Hematopoietic multipotent progenitor cell treated with erythropoietin and hydrocortisone succinate and interleukin-3 and kit ligand, for 8 days (in vitro differentiated cells): Measurements from ENCODE around the gene RASSF8.

Experiments used
- DNase-seq: peaks from one replicate; pipeline ENCODE4 v3.0.0-alpha.2; 2015

The RASSF8 gene

DNA sequence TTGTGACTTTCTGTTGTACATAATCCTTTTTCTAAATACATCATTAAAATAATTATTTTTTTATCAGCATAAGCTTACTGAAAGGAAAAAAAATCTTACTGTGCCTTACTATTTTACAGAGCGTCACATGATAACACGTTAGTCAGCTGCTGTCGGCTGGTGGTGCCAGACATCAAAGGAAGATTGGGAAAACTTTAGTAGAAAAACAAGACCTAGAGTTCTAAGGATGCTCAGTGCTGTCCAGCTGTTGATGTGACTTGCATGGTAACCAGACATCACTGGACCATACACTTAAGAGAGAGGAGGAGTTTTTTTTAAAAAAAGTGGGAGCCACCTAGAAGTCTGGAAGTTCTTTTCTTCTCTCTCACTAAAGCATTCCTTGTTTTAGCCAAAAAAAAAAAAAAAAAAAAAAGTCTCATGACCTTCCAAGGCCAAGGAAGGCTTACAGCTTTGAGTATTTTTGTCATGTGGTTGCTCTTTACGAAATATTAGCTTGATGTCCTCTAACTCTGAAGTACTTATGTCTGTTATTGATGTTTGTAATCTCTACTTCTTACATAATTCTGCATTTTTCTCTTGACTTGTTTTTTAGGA is 4.5 kb downstream of the RASSF8 start:
- no peak for DNase-seq

GRCh38 chr12:25965682-25966081 is 7.2 kb downstream of the RASSF8 start:
- DNase-seq, result no peak

DNA sequence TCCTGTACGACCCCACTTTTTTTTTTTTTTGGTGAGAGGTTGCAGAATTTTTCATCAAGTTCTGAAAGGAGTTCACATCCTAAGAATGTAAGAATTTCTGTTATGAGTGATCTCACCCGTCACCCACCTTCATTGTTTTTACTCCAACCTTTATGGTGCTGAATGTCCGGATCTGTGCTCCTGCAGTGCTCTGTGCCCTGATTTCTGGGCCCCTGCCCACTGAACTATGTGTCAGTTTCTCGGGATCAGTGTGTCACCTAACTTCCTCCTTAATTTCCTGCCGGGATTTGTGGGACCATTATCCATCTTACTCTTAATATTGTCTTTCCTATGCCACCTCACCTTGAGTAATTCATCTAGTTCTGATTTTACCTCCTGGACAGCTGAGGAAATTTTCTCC is 11.6 kb downstream of the RASSF8 start:
- DNase-seq, result no peak

- no peak for DNase-seq
Measured at GRCh38 chr12:25970916-25971653, 12.6 kb downstream of the RASSF8 start.

DNA sequence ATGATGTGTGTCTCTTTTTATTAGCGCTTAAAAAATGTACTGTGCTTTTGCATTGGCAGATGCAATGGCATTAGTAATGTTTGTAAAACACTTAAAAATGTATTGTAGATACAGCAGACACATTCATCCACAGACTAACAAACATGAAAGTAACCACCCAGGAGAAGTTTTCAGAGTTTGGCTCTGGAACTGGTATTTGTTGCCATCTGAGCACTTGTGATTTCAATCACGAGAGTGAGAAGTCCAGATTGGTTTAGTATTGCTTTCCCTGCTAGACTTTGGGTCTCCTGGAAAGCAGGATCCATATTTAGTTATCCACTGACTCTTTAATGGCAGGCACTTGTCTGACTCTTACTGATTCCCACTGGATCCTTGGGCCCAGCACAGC is 13.2 kb downstream of the RASSF8 start:
- DNase-seq, result no peak

GRCh38 chr12:25972783-25973182 is 14.3 kb downstream of the RASSF8 start:
- no peak for DNase-seq

DNA sequence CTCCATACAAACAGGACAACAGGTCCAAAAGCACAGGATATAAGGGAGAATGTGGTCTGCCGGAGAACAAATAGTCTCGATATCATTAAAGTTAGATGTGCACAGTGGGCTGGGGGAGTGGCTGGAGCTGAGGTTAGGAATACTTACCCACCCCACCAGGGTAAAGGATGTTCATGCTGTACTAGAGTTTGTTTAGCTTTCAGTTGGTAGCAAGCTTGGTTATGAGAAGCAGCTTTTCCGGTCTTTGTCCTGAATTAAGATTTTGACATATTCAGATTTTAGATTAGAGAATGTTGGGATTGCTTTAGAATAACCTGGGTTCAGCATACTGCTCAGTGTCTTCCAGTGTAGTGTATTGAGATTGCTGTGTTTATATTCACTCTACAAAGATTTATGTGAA is 16.7 kb downstream of the RASSF8 start:
- no peak for DNase-seq

- DNase-seq, result no peak
Measured at GRCh38 chr12:25975682-25976081, 17.2 kb downstream of the RASSF8 start.

DNA sequence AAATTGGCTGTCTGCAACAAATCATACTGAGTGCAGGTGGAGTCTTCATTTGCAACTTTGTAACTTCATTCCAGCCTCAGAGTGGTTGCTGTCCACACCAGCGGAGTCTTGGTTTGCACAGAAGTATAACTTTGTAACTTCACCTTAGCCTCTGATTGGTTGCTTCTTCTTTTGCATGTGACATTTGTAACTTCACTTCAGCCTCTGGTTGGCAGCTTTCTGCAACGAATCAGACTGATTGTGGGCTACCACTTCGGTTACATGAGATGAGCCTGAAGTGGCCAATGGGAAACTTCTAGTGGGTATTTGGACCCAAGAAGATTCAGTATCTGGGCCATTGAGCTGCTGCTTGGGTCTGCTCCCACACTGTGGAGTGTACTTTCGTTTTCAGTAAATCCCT is 17.8 kb downstream of the RASSF8 start:
- DNase-seq, result no peak

- DNase-seq, result no peak
Measured at GRCh38 chr12:25977047-25977446, 18.6 kb downstream of the RASSF8 start.

GRCh38 chr12:25979059-25979458 is 20.6 kb downstream of the RASSF8 start:
- no peak for DNase-seq

- DNase-seq, result no peak
Measured at GRCh38 chr12:25979563-25979962, 21.1 kb downstream of the RASSF8 start.

DNA sequence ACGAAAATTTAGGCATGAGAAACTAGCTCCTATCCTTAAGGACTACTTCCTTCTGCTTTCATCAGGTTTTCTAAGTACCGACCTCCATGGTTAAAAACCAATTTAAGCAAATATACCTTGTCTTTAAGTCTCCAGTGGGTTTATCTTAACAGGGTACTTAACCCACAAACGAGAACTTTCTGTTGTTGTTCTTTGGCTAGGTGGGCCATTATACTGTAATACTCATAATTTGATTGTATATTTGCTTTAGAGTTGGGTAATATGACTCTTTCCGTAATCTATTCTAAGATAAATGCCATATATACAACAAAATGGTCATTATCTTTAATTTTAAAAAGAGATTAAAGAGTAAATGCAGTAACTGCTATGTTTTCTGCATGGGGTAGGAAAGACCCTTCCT is 21.6 kb downstream of the RASSF8 start:
- no peak for DNase-seq

DNA sequence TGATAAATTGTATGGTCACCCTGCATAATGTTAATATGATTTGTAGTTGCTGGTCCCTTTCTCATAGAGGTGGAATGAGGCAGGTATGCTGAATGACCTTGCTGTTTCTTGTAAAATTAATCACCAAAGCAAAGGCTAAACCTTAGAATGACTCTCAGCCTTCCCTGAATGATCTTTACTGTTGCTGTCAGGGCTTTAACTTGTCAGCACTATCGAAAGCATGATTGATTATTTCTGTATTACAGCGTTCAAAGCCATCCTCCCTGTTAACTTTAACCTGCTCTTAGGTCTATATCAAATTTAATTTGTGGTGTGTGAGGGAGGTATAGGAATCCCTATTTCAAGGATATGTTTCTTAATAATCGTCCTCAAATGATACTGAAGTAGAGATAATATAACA is 23.1 kb downstream of the RASSF8 start:
- no peak for DNase-seq

DNA sequence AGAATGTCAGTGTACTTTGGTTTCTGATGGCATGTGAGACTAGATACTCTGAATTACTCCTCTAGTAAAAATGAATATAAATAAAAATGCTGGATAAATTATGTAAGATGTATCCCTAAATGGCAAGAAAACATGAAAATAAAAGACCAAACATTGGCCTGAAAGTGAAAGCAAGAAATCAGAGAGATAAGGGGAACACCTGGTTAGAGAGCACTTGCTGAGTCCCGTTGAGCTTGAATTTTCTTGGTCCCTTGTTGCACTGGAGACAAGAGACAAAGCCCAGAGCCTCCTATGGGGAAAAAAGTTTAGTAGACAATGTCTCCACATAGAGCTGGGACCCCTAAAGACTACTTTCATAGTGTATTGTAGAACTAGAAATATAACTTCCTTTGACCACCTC is 23.9 kb downstream of the RASSF8 start:
- no peak for DNase-seq

GRCh38 chr12:25983625-25984024 is 25.1 kb downstream of the RASSF8 start:
- no peak for DNase-seq

DNA sequence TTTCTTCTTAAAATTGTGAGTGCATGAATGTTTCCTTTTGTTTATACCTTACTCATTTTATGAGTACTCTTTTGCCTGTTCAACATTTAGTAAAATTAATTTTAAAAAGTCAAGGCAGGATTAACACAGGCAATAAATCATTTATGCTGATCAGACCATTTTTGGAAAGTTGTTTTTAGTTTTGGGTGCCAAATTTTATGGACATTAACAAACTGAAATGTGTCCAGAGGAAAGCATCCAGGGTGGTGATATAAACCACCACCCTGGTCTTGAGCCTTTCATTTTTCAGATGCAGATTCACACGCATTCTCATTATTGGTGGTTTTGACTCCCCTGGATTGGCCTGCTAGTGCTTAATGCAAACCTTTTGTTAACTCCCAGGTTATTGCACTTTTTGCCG is 26.3 kb downstream of the RASSF8 start:
- DNase-seq, result no peak

DNA sequence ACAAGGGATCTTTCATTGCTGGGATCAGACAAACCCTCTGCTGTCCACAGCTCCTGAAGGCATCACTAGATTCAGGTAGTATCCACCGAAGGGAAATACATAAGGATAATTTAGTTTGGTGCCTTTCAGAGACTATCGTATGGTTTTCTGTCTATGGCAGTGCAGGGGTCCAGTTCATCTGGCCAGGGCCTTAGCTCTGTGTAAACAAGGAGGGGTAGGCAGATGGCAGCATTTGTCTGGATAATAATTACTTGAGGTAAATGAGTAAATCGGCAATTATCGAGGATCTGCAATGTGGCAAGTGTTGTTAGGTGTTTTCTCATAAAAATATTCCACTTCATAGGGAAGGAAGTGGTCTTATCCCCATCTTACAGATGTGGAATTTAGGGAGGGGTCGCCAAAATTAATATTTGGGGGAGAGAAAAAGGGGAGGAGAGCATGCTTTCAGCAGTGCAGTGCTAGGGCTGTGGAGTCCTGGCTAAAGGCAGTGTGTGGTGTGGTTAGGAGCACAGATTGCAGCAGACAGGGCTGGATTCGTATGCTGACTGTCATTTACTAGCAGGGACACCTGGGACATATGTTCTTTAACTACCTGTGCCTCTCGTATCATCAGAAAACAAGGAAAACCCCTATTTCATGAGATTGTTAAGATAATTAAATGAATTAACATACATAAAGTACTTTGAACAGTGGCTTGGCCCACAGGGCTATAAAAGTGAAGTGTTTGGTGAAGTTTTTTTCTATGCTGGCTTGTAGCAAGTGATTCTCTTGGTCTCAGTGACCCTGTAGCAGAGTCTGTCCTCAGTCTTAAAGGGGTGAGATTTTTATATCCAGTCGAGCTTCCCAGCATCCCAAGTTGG is 27.1 kb downstream of the RASSF8 start:
- no peak for DNase-seq

GRCh38 chr12:25986180-25986579 is 27.7 kb downstream of the RASSF8 start:
- no peak for DNase-seq

- DNase-seq, result no peak
Measured at GRCh38 chr12:25988505-25988904, 30.0 kb downstream of the RASSF8 start.

- no peak for DNase-seq
Measured at GRCh38 chr12:25990495-25990894, 32.0 kb downstream of the RASSF8 start.

DNA sequence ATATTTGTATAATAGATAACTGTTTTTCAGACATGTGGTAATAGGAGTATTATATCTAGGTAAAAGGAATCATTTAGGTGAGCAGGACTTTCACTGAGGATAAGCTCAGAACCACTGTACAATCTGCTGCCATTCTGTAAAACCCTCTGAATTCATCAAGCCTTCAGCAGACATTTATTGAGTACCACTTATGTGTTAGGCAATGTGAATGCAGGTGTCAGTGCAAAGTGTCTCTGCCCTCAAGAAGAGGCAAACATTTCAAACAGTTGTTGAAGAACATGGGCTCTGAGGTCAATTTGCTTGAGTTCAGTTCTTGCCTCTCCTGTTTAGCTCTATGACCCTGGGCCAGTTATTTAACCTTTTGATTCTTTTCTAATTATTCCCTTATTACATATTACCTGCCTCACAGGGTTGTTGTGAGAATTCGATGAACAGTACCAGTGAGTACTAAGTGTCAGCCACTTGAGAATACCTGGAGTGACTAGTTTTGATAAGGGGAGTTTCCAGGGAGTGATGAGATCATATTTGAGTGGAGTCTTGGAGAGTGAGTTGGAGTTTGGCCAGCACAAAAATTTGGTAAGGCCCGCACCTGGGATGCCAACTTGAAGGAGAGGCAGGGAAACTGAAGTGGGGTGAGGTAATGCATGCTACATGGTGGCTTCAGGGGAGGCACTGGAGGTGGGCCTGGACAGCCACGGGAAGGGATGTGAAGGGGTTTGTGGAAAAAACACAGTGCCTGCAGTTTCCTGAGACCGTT is 33.7 kb downstream of the RASSF8 start:
- DNase-seq, result no peak
